Prostate gland (tissue), 2 donors: Measurements from ENCODE around the gene EWSR1.

Experiments
- POLR2A ChIP-seq: fragments of 450-650 bp; IDR thresholded peaks from one replicate; pipeline ENCODE4 v1.6.1; 2016; ENCODE audit warnings: antibody characterized with exemption, mild to moderate bottlenecking
- POLR2AphosphoS5 ChIP-seq: sonication (generic); formaldehyde crosslinking; IDR thresholded peaks from one replicate; pipeline ENCODE4 v1.6.1; 2017; ENCODE audit warnings: antibody characterized with exemption
- TF ChIP-seq, protein P1 (sequence below), 4 experiments: fragments of 200-600 bp in 2 of 4; fragments of 450-650 bp in 2 of 4; sonication (generic) in 2 of 4; IDR thresholded peaks; 1 replicate in 3 of 4; 2 replicates in 1 of 4; pipeline ENCODE4 v1.5.1; 2016 to 2019; ENCODE audit warnings: antibody characterized with exemption in 4 of 4, mild to moderate bottlenecking in 2 of 4, moderate library complexity in 2 of 4

DNA sequence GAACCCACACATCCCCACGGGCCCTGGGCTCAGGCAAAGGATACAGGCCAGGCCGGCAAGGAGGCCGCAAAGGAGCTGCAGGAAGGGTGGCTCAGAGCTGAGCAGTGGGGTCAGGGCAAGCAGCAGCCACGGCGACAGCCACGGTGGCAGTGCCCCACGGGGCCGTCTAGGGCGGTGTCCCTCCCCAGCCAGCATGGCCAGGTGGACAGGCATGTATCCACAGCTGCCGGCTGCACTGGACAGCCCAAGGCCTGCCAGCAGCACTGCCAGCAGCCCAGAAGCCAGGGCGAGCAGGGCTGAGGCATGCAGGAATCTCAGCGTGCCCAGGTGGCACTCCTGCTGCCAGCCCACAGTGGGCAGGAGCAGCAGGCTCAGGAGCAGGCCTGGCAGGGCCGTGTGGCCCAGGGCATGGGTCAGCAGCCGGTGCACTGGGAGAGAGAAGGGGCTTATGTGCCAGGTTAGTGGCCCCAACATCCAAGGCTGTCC is 4.2 kb upstream of the EWSR1 start:
- TF ChIP-seq, protein P1, sequence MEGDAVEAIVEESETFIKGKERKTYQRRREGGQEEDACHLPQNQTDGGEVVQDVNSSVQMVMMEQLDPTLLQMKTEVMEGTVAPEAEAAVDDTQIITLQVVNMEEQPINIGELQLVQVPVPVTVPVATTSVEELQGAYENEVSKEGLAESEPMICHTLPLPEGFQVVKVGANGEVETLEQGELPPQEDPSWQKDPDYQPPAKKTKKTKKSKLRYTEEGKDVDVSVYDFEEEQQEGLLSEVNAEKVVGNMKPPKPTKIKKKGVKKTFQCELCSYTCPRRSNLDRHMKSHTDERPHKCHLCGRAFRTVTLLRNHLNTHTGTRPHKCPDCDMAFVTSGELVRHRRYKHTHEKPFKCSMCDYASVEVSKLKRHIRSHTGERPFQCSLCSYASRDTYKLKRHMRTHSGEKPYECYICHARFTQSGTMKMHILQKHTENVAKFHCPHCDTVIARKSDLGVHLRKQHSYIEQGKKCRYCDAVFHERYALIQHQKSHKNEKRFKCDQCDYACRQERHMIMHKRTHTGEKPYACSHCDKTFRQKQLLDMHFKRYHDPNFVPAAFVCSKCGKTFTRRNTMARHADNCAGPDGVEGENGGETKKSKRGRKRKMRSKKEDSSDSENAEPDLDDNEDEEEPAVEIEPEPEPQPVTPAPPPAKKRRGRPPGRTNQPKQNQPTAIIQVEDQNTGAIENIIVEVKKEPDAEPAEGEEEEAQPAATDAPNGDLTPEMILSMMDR (IDR thresholded peaks at IDR 0.05) = no peak
- TF ChIP-seq POLR2A (no peak), POLR2AphosphoS5 (no peak)
